Stromal cell of bone marrow (primary cell): ENCODE results near the gene RBFOX1.
"Not testable (repeated sequence)": the region's sequence is repeated elsewhere in the genome, so short reads cannot be mapped to it uniquely, and the experiment has no call there.

Experiments used
- DNase-seq: peaks from one replicate; pipeline ENCODE4 v3.0.0-alpha.2; 2012; ENCODE audit warnings: low read depth

RBFOX1 gene

GRCh38 chr16:7470344-7470743 lies 137.7 kb downstream of the RBFOX1 start:
- DNase-seq: no peak

- no peak for DNase-seq
Observed at GRCh38 chr16:7471268-7471667, 138.6 kb downstream of the RBFOX1 start.

- no peak for DNase-seq
Observed at GRCh38 chr16:7482032-7482431, 149.4 kb downstream of the RBFOX1 start.

GRCh38 chr16:7482596-7483290 lies 150.1 kb downstream of the RBFOX1 start:
- DNase-seq: no peak

GRCh38 chr16:7487574-7488323 lies 155.1 kb downstream of the RBFOX1 start:
- DNase-seq: no peak

- no peak for DNase-seq
Observed at GRCh38 chr16:7492122-7492521, 159.5 kb downstream of the RBFOX1 start.

- no peak for DNase-seq
Observed at GRCh38 chr16:7493133-7493532, 160.5 kb downstream of the RBFOX1 start.

GRCh38 chr16:7497691-7498090 lies 165.0 kb downstream of the RBFOX1 start:
- DNase-seq: no peak

- DNase-seq: no peak
Observed at GRCh38 chr16:7501868-7502267, 169.2 kb downstream of the RBFOX1 start.

- not testable (repeated sequence) for DNase-seq
Observed at GRCh38 chr16:7502591-7503157, 170.0 kb downstream of the RBFOX1 start.

- no peak for DNase-seq
Observed at GRCh38 chr16:7503666-7504065, 171.0 kb downstream of the RBFOX1 start.

GRCh38 chr16:7504844-7505243 lies 172.2 kb downstream of the RBFOX1 start:
- no peak for DNase-seq

- DNase-seq: no peak
Observed at GRCh38 chr16:7505495-7505894, 172.8 kb downstream of the RBFOX1 start.

GRCh38 chr16:7506363-7506762 lies 173.7 kb downstream of the RBFOX1 start:
- no peak for DNase-seq

GRCh38 chr16:7508656-7509055 lies 176.0 kb downstream of the RBFOX1 start:
- DNase-seq: no peak

- no peak for DNase-seq
Observed at GRCh38 chr16:7509963-7510601, 177.4 kb downstream of the RBFOX1 start.

GRCh38 chr16:7511549-7512260 lies 179.1 kb downstream of the RBFOX1 start:
- no peak for DNase-seq

- no peak for DNase-seq
Observed at GRCh38 chr16:7512503-7512902, 179.9 kb downstream of the RBFOX1 start.

- DNase-seq: no peak
Observed at GRCh38 chr16:7513429-7513828, 180.8 kb downstream of the RBFOX1 start.

- no peak for DNase-seq
Observed at GRCh38 chr16:7515543-7515942, 182.9 kb downstream of the RBFOX1 start.

- no peak for DNase-seq
Observed at GRCh38 chr16:7517496-7517895, 184.9 kb downstream of the RBFOX1 start.

- DNase-seq: no peak
Observed at GRCh38 chr16:7518158-7518557, 185.5 kb downstream of the RBFOX1 start.
